CD4-positive, alpha-beta T cell treated with Interleukin-17A for 4 hours (primary cell): ENCODE data around the gene LYPD5.
A peak's percentile ranks its signal among the peaks of the same experiment; 100 is the strongest.
"Not testable (repeated sequence)": the region's sequence is repeated elsewhere in the genome, so short reads cannot be mapped to it uniquely, and the experiment has no call there.

Experiments used
- DNase-seq: peaks from one replicate; pipeline ENCODE4 v3.0.0-alpha.2; 2020; ENCODE audit warnings: mixed read lengths

Gene LYPD5, protein sequence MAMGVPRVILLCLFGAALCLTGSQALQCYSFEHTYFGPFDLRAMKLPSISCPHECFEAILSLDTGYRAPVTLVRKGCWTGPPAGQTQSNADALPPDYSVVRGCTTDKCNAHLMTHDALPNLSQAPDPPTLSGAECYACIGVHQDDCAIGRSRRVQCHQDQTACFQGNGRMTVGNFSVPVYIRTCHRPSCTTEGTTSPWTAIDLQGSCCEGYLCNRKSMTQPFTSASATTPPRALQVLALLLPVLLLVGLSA

GRCh38 chr19:43802216-43802951 lies at the start of gene LYPD5:
Gene LYPD5, minus strand, starts transcription at chr19:43802447. Its CDS starts 67 bp downstream, at chr19:43802380.
- no peak for DNase-seq

DNA sequence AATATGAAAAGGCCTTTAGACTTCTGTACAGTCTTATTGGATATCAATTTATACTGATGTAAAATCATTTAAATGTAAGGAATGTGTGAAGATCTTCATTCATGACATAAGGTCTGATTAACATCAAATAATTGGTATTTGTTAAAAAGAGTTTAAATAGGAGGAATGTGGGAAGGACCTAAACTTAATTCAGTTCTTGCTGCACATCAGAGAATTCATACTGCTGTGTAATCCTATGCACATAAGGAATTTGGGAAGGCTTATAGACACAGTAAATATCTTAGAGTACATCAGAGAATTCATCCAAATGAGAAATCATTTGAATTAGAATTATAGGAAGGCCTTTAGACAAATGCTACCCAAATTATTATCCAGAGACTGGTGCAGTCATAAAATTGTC lies 46.6 kb upstream of the LYPD5 start:
- DNase-seq = no peak

- no peak for DNase-seq
Observed at GRCh38 chr19:43847884-43848283, 45.6 kb upstream of the LYPD5 start.

- DNase-seq = no peak
Observed at GRCh38 chr19:43847246-43847645, 45.0 kb upstream of the LYPD5 start.

GRCh38 chr19:43842007-43842406 lies 39.8 kb upstream of the LYPD5 start:
- no peak for DNase-seq

- DNase-seq = no peak
Observed at GRCh38 chr19:43839139-43839538, 36.9 kb upstream of the LYPD5 start.

DNA sequence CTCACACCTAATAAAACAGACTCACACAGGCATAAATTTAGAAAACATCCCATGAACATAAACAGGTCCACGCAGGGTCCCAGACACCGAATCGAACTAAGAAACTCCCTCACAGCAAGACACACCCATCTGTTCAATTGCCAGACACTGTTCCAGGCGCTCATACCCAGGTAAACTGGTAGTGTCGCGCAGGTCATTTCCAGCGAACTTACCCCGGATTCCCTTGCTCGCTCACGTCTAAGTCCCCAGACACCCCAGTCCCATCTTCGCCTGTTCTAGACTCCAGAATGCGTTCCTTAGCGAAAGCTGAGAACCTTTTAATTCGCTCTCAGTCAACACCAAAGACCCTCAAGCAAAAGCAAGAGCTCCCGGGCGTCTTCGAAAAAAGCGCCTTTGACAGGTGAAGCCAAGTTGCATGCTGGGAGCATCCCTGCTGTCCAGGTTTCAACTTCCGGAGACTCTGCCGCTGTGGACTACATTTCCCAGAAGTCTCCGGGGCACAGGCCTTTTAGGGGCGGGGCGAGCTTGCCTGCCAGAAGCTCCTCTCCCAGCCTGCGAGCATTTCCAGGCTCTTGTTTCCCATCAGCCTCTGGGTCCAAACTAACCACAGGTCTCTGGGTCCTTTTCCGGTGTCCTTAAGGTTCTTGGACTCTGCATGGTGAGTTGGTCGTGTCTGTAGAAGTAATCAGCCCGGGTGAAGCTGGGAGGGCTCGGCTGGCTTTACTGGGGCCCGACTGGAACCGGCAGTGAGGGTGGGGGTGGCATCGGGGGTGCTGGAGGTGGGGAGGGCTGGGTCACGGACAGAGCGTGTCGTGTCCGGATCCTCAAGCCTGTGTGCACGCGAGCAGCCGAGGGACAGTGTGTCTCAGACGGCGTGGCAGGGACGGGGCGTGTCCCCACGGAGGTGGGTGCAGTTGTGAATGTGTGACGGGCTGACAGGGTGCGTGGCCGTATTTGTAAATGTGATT lies 24.8 kb upstream of the LYPD5 start, which contains the start of gene ZNF283:
Gene ZNF283, plus strand, starts transcription at position 535 of the 968 bp plus-strand sequence. CDS start 6,184 bp downstream, outside the sequence.
- DNase-seq = peak; percentile 88

GRCh38 chr19:43824572-43824971 lies 22.3 kb upstream of the LYPD5 start:
- not testable (repeated sequence) for DNase-seq

- DNase-seq = not testable (repeated sequence)
Observed at GRCh38 chr19:43823856-43824255, 21.6 kb upstream of the LYPD5 start.

DNA sequence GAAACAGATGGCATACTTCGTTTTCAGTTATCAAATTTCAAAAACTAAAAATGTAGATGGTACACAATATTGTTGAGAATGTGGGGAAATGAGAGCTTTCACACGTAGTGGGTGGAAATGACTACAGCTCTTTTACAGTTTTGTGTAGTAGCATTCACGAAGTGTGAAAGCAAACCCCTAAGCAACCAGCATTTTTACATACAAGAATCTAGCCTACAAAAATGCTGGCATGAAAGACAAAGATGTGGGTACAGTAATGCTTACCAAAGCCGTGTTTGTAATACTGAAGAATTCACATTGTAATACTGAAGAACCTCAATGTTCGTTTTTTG lies 18.6 kb upstream of the LYPD5 start:
- DNase-seq = no peak

DNA sequence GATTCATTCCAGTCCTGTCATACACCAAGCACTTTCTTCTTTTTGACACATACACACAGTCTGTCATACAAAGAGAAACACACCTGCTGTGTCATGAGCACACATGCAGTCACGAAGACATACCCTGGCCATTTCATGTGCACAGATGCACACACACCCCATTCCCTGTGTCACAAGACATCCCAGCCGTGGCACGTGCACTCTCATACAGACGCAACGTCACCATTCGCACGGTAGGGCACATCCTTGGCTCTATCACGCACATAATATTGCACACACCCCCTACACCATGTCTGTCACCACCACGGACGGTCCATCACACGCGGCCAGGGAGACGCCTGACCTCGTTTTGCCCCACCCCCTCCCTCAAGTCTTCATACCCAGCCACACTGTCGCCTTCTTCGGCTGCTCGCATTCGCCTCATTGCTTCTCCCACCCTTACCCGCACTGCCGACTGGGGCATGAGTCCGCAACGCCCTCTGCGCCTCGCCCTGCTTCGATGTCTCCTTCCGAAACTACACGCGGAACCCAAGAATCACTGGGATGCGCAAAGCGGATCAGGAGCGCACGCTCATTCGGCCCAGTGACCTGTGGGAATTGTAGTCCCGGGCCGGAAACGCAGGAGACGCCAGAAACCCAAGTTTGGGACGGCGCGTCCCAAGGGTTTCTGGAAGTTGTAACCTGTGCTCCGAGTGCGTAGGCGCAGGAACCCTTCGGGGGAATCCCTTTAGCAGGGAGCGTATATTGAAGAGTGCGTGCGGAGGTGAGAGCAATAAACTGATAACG lies 18.0 kb upstream of the LYPD5 start:
- peak; percentile 43 for DNase-seq

DNA sequence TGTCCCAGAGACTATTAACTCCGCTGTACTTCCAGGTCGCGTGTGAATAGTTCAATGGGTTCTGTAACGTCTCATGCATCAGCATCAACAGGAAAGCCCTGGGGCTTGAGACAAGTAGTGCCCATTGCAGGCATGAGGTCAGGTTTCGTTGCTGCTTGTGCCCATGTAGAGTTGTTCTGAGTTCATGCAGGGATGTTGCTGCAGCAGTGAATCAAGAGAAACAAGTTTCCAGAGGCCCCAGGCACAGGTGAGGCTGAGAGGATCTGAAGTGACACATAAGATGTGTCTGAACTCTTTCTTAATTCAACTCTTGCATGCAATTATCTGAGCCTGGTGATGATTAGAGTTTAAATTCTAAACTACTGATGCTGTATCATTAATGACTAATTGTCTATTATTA lies 16.3 kb upstream of the LYPD5 start:
- DNase-seq = no peak

DNA sequence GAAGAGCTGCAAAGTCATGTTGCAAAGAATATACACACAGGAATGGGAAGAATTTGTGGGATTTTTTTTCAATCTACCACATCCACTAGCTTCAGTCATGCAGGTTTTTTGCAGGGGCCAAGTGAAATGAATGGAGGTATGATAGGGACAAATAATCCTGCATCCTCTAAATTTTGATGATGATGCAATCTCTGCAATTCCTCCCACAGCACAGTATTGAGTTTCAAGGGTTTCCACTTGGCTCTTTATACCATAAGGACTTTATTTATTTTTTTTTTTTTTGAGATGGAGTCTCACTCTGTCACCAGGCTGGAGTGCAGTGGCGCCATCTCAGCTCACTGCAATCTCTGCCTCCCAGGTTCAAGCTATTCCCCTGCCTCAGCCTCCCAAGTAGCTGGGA lies 15.2 kb upstream of the LYPD5 start:
- DNase-seq = not testable (repeated sequence)

- DNase-seq = no peak
Observed at GRCh38 chr19:43814663-43815352, 12.6 kb upstream of the LYPD5 start.

- no peak for DNase-seq
Observed at GRCh38 chr19:43812688-43813087, 10.4 kb upstream of the LYPD5 start.

GRCh38 chr19:43812259-43812658 lies 10.0 kb upstream of the LYPD5 start:
- no peak for DNase-seq

GRCh38 chr19:43811837-43812236 lies 9.6 kb upstream of the LYPD5 start:
- DNase-seq = no peak

GRCh38 chr19:43809762-43810696 lies 7.8 kb upstream of the LYPD5 start:
- no peak for DNase-seq

DNA sequence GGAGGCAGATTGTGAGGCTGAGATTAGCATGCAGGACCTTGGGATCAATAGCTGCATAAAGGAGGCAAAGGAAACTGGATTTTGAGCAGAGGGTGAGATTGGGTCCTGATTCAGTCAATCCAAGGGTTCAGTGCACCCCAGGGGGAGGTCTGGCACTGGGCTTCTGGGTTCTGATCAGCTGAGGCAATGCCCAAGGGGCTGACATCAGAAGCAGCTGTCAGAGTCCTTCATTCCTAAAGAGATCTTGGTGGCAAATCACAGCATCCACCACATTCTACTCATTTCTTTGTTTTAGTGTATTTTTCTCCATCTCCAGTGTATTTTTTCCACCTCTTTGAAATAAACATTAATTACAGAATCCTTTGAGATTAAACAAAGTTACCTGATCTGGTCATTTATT lies 5.4 kb upstream of the LYPD5 start:
- no peak for DNase-seq

GRCh38 chr19:43806848-43807247 lies 4.6 kb upstream of the LYPD5 start:
- no peak for DNase-seq

GRCh38 chr19:43806401-43806800 lies 4.2 kb upstream of the LYPD5 start:
- DNase-seq = not testable (repeated sequence)
